Measurements from ENCODE around the gene VTI1A.

The VTI1A gene

GRCh38 chr10:112533916-112534315 lies 86.9 kb downstream of the VTI1A start:
- no peak overlapping the region for H3K4me2 ChIP-seq (ENCODE audit: low read depth, low read length)
- DNase-seq, result no peak
- no peak overlapping the region for H3K27ac ChIP-seq (ENCODE audit: low read length)
- H4K20me1 ChIP-seq (ENCODE audit: insufficient read depth, low read length), result no peaks in the 10 kb centered on the region
- H2AFZ ChIP-seq (ENCODE audit: low read length), result no peak overlapping the region
- H3K27me3 ChIP-seq (replicated peaks; ENCODE audit: insufficient read depth, low read length), result no peaks in the 10 kb centered on the region
- H3K36me3 ChIP-seq (replicated peaks; ENCODE audit: insufficient read depth, low read length), result no peaks in the 10 kb centered on the region
- TF ChIP-seq EZH2phosphoT487 (IDR thresholded peaks at IDR 0.05; ENCODE audit: low read length), result no peak
- no peak for TF ChIP-seq EZH2 (optimal IDR thresholded peaks at IDR 0.05; ENCODE audit: low read depth, low read length)
- no peak for TF ChIP-seq CTCF (IDR thresholded peaks at IDR 0.05; ENCODE audit: low read length)
- H3K9ac ChIP-seq (ENCODE audit: low read length), result no peak overlapping the region
- no peaks in the 10 kb centered on the region for H3K79me2 ChIP-seq (ENCODE audit: low read length)
- peaks cover 10% of the 10 kb centered on the region for H3F3A ChIP-seq (ENCODE audit: insufficient read depth, low read length)
- no peaks in the 10 kb centered on the region for H3K9me2 ChIP-seq (replicated peaks; ENCODE audit: insufficient read depth, low read length)
- H3K4me1 ChIP-seq (ENCODE audit: low read length), result peaks cover 30% of the 10 kb centered on the region
- H3K9me3 ChIP-seq (replicated peaks; ENCODE audit: insufficient read depth, low read length), result no peaks in the 10 kb centered on the region
- no peak overlapping the region for H3K4me3 ChIP-seq (ENCODE audit: low read length)

GRCh38 chr10:112535531-112535951 lies 88.5 kb downstream of the VTI1A start:
- no peaks in the 10 kb centered on the region for H3K79me2 ChIP-seq (ENCODE audit: low read length)
- peaks cover 10% of the 10 kb centered on the region for H3F3A ChIP-seq (ENCODE audit: insufficient read depth, low read length)
- H3K9me3 ChIP-seq (replicated peaks; ENCODE audit: insufficient read depth, low read length), result no peaks in the 10 kb centered on the region
- H3K4me2 ChIP-seq (ENCODE audit: low read depth, low read length), result peak overlapping the region; percentile 59
- no peaks in the 10 kb centered on the region for H4K20me1 ChIP-seq (ENCODE audit: insufficient read depth, low read length)
- H2AFZ ChIP-seq (ENCODE audit: low read length), result no peak overlapping the region
- no peaks in the 10 kb centered on the region for H3K27me3 ChIP-seq (replicated peaks; ENCODE audit: insufficient read depth, low read length)
- TF ChIP-seq EZH2 (optimal IDR thresholded peaks at IDR 0.05; ENCODE audit: low read depth, low read length), result no peak
- TF ChIP-seq CTCF (IDR thresholded peaks at IDR 0.05; ENCODE audit: low read length), result no peak
- TF ChIP-seq EZH2phosphoT487 (IDR thresholded peaks at IDR 0.05; ENCODE audit: low read length), result no peak
- peak; percentile 62 for DNase-seq
- H3K9ac ChIP-seq (ENCODE audit: low read length), result no peak overlapping the region
- peak overlapping the region; percentile 9; the same call in 1 of the 2 replicates for H3K4me3 ChIP-seq (ENCODE audit: low read length)
- H3K4me1 ChIP-seq (ENCODE audit: low read length), result peaks cover 30% of the 10 kb centered on the region
- H3K36me3 ChIP-seq (replicated peaks; ENCODE audit: insufficient read depth, low read length), result no peaks in the 10 kb centered on the region
- H3K9me2 ChIP-seq (replicated peaks; ENCODE audit: insufficient read depth, low read length), result no peaks in the 10 kb centered on the region
- H3K27ac ChIP-seq (ENCODE audit: low read length), result peak overlapping the region; percentile 5; the same call in 1 of the 2 replicates

GRCh38 chr10:112536663-112537062 lies 89.6 kb downstream of the VTI1A start:
- no peak overlapping the region for H3K9ac ChIP-seq (ENCODE audit: low read length)
- no peaks in the 10 kb centered on the region for H4K20me1 ChIP-seq (ENCODE audit: insufficient read depth, low read length)
- H3K27ac ChIP-seq (ENCODE audit: low read length), result no peak overlapping the region
- no peak overlapping the region for H2AFZ ChIP-seq (ENCODE audit: low read length)
- H3K36me3 ChIP-seq (replicated peaks; ENCODE audit: insufficient read depth, low read length), result no peaks in the 10 kb centered on the region
- H3K4me3 ChIP-seq (ENCODE audit: low read length), result no peak overlapping the region
- no peaks in the 10 kb centered on the region for H3K79me2 ChIP-seq (ENCODE audit: low read length)
- no peaks in the 10 kb centered on the region for H3K9me2 ChIP-seq (replicated peaks; ENCODE audit: insufficient read depth, low read length)
- peaks cover 10% of the 10 kb centered on the region for H3F3A ChIP-seq (ENCODE audit: insufficient read depth, low read length)
- no peaks in the 10 kb centered on the region for H3K27me3 ChIP-seq (replicated peaks; ENCODE audit: insufficient read depth, low read length)
- no peak for DNase-seq
- H3K4me2 ChIP-seq (ENCODE audit: low read depth, low read length), result no peak overlapping the region
- peaks cover 28% of the 10 kb centered on the region for H3K4me1 ChIP-seq (ENCODE audit: low read length)
- TF ChIP-seq EZH2 (optimal IDR thresholded peaks at IDR 0.05; ENCODE audit: low read depth, low read length) (no peak), CTCF (IDR thresholded peaks at IDR 0.05; ENCODE audit: low read length) (no peak), EZH2phosphoT487 (IDR thresholded peaks at IDR 0.05; ENCODE audit: low read length) (no peak)
- no peaks in the 10 kb centered on the region for H3K9me3 ChIP-seq (replicated peaks; ENCODE audit: insufficient read depth, low read length)
